ENCODE measurements around the gene EHD1. TPM values are rescaled to one million over a fixed set of nuclear protein-coding genes. Genes with fewer than 3 reads are reported as not detected.

EHD1 gene
- total RNA-seq, 2 donors from 2014 or later, result 18.7 to 45.2 TPM

- intact Hi-C loops (cut with DNase I), result no loop called here
- H3K4me1 ChIP-seq, result peaks cover 17% of the 10 kb centered on the region
- DNase-seq, result no peak
- ATAC-seq, result no peak
- H3K27me3 ChIP-seq, result no peaks in the 10 kb centered on the region
- TF ChIP-seq CTCF (IDR thresholded peaks at IDR 0.05), result no peak
- no peak for TF ChIP-seq POLR2A (IDR thresholded peaks at IDR 0.05)
- H3K4me3 ChIP-seq, result no peak overlapping the region
- H3K27ac ChIP-seq, result no peak overlapping the region
- WGBS, 2 donors, result 75 to 95% methylated on average over 5 to 9 of the region's 9 CpGs
- peaks cover 0 to 30% of the 10 kb centered on the region in 2 donors for H3K36me3 ChIP-seq (replicated peaks in 1 of 2; ENCODE audit: insufficient read depth in 1 of 2, low read depth in 2 of 2)
- no peaks in the 10 kb centered on the region for H3K9me3 ChIP-seq
These were observed 33.3 kb upstream of the EHD1 start for GRCh38 chr11:64911689-64912088.

GRCh38 chr11:64911142-64911541 lies 32.7 kb upstream of the EHD1 start:
- intact Hi-C loops (cut with DNase I), result no loop called here
- peaks cover 13% of the 10 kb centered on the region for H3K4me1 ChIP-seq
- H3K4me3 ChIP-seq, result no peak overlapping the region
- no peak for TF ChIP-seq CTCF (IDR thresholded peaks at IDR 0.05)
- no peak for TF ChIP-seq POLR2A (IDR thresholded peaks at IDR 0.05)
- H3K27ac ChIP-seq, result no peak overlapping the region
- H3K36me3 ChIP-seq (replicated peaks in 1 of 2; ENCODE audit: insufficient read depth in 1 of 2, low read depth in 2 of 2), result peaks cover 0 to 34% of the 10 kb centered on the region in 2 donors
- H3K9me3 ChIP-seq, result no peaks in the 10 kb centered on the region
- no peaks in the 10 kb centered on the region for H3K27me3 ChIP-seq
- no peak for ATAC-seq
- 85 to 88% methylated on average over 5 to 7 of the region's 7 CpGs for WGBS, 2 donors
- no peak for DNase-seq

- DNase-seq (no peak), ATAC-seq (no peak)
- Histone ChIP-seq H3K4me1 (peaks cover 8% of the 10 kb centered on the region), H3K27ac (no peak overlapping the region), H3K4me3 (no peak overlapping the region), H3K36me3 (replicated peaks in 1 of 2; ENCODE audit: insufficient read depth in 1 of 2, low read depth in 2 of 2) (peaks cover 0 to 40% of the 10 kb centered on the region in 2 donors), H3K9me3 (no peaks in the 10 kb centered on the region), H3K27me3 (no peaks in the 10 kb centered on the region)
- intact Hi-C loops (cut with DNase I), result no loop called here
- WGBS, 2 donors, result 95 to 96% methylated on average over 7 to 27 of the region's 27 CpGs
- no peak for TF ChIP-seq CTCF (IDR thresholded peaks at IDR 0.05)
- no peak for TF ChIP-seq POLR2A (IDR thresholded peaks at IDR 0.05)
These were observed 32.2 kb upstream of the EHD1 start for GRCh38 chr11:64910451-64911093.

DNA sequence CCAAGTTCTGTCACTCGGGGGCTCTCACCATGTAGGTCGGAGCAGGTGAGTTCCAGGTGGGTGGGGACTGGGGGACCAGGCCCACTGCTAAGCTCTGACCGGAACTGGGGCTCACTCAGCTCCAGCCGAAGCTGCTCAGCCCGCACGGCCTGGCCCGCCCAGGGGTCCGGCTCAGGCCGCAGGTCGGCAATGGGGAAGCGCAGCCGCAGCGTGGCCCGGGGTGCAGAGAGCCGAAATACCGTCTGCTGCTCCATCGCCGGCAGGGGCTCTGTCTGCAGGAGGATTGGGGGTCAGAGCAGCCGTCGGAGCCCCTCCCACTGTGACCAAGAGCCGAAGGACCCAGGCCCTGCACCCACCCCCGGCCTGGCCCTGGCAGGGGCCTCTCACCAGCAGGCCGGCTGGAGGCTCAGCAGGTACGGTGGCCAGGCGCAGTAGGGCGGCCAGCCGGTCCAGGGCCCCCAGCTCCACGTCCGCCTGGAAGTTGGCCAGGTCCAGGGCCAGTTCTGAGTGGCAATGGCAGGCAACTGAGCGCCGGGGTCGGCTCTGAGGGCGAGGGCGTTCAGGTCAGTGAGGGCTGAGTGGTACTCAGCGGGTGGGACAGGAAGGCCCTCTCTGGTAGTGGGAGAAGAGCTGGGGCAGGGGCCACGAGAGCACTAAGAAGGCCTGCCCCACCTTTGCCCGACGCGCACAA lies 31.4 kb upstream of the EHD1 start:
- ATAC-seq, result no peak
- Histone ChIP-seq H3K36me3 (replicated peaks in 1 of 2; ENCODE audit: insufficient read depth in 1 of 2, low read depth in 2 of 2) (peaks cover 0 to 43% of the 10 kb centered on the region in 2 donors), H3K27me3 (no peaks in the 10 kb centered on the region), H3K9me3 (no peaks in the 10 kb centered on the region), H3K27ac (no peak overlapping the region), H3K4me1 (no peaks in the 10 kb centered on the region), H3K4me3 (no peak overlapping the region)
- no peak for DNase-seq
- intact Hi-C loops (cut with DNase I), result loop anchor here (10.0 kb wide), 1 partner anchor 95 kb away; no protein-coding TSS in a partner anchor
- TF ChIP-seq POLR2A (IDR thresholded peaks at IDR 0.05) (no peak), CTCF (IDR thresholded peaks at IDR 0.05) (no peak)
- 91 to 96% methylated on average over 12 to 29 of the region's 39 CpGs for WGBS, 2 donors

Data from body of pancreas (tissue), 4 donors.